ENCODE data around the gene TAF4. TPM values are rescaled to one million over a fixed set of nuclear protein-coding genes. Genes with fewer than 3 reads are reported as not detected.
A peak's percentile ranks its signal among the peaks of the same experiment; 100 is the strongest.

Gene TAF4
- total RNA-seq, 2 donors from 2014 or later, result 10.4 to 11.0 TPM

DNA sequence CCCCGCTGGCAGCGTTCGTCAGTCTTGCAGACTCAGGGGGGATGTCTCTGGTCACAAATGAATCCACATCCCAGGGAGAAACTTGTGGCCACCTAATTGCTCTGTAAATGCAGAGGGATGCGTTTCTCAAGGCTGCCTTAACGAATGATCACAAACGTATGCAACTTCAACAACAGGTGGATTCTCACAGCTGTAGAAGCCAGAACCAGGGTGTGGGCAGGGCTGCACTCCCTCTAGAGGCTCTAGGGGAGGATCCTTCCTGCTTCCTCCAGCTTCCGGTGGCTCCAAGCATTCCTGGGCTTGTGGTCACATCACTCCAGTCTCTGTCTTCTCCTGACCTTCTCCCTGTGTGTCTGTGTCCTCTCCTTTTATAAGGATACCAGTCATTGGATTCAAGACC is 3.3 kb upstream of the TAF4 start:
- DNase-seq (ENCODE audit: low spot score) (no peak), ATAC-seq (ENCODE audit: insufficient number of reproducible peaks, low FRiP score, low read depth) (no peak)
- Histone ChIP-seq H3K9me3 (no peaks in the 10 kb centered on the region), H3K36me3 (no peaks in the 10 kb centered on the region), H3K4me3 (no peak overlapping the region), H3K27ac (no peak overlapping the region), H3K4me1 (ENCODE audit: control insufficient read depth in 1 of 2, low read depth in 2 of 2) (peaks cover 8 to 16% of the 10 kb centered on the region in 2 donors), H3K27me3 (replicated peaks; ENCODE audit: insufficient read depth) (no peaks in the 10 kb centered on the region)
- TF ChIP-seq, protein P1, sequence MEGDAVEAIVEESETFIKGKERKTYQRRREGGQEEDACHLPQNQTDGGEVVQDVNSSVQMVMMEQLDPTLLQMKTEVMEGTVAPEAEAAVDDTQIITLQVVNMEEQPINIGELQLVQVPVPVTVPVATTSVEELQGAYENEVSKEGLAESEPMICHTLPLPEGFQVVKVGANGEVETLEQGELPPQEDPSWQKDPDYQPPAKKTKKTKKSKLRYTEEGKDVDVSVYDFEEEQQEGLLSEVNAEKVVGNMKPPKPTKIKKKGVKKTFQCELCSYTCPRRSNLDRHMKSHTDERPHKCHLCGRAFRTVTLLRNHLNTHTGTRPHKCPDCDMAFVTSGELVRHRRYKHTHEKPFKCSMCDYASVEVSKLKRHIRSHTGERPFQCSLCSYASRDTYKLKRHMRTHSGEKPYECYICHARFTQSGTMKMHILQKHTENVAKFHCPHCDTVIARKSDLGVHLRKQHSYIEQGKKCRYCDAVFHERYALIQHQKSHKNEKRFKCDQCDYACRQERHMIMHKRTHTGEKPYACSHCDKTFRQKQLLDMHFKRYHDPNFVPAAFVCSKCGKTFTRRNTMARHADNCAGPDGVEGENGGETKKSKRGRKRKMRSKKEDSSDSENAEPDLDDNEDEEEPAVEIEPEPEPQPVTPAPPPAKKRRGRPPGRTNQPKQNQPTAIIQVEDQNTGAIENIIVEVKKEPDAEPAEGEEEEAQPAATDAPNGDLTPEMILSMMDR (IDR thresholded peaks at IDR 0.05), result no peak

DNA sequence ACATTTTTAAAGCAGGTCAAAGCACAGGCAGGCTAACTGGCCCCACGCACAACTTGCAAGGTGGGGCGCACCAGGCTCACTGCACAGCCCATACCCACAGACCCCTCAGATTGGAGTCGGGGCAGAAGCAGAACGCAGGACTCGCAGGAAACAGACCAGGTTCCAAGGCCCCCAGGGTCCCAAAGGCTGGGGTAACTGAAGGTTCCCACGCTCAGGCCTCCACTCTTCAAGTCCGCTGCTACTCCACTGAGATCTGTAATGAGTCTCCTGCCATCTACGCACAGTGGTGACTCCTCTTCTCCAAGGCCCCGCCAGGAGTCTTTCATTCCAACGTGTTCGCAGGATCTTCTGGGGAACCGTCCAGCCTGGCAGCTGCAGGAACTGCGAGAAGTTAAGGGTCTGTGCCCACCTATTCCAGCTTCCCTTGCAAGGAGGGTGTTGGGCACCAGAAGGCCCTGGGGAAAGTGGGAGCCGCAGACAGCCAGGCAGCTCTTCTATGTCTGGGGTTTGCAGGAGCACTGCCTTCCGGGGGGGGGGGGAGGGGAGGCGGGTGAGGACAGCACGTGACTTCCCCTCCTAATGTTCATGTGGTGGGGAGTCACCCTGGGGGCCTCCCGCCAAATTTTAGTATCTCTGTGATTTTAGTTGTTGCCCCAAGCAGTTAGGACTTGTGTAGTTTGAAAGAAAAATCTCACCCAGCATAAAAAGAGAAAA is 2.0 kb upstream of the TAF4 start:
- Histone ChIP-seq H3K4me1 (ENCODE audit: control insufficient read depth in 1 of 2, low read depth in 2 of 2) (peaks cover 21 to 29% of the 10 kb centered on the region in 2 donors), H3K9me3 (no peaks in the 10 kb centered on the region), H3K27me3 (replicated peaks; ENCODE audit: insufficient read depth) (no peaks in the 10 kb centered on the region), H3K4me3 (peak overlapping the region; percentile 81), H3K36me3 (no peaks in the 10 kb centered on the region), H3K27ac (peak overlapping the region; percentile 83 to 91)
- TF ChIP-seq, protein P1 (IDR thresholded peaks at IDR 0.05), result no peak
- DNase-seq (ENCODE audit: low spot score) (no peak), ATAC-seq (ENCODE audit: insufficient number of reproducible peaks, low FRiP score, low read depth) (no peak)

DNA sequence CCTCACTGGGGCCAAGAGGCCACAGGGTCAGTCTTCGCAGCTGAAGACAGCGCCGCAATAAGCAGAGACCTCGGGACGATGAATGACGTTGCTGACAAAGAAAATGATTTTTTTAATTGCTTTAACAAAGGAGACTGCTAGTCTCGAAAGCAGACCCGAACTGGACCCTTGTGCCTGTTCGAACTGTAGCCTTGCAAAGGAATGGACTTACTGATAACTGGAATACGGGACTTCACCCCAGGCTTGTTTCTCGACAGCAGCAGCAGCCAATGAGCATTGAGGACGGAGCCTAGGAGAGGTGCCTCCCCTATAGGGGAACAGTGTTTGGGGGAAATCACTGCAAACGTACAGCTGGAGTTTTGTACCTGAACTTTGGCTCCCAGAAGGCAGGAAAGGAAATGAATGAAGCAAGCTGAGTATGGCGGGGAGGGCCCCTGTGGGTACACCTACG is 1.3 kb upstream of the TAF4 start:
- TF ChIP-seq, protein P1 (IDR thresholded peaks at IDR 0.05), result no peak
- H3K4me3 ChIP-seq, result peak overlapping the region; percentile 81
- H3K9me3 ChIP-seq, result no peaks in the 10 kb centered on the region
- DNase-seq (ENCODE audit: low spot score) (no peak), ATAC-seq (ENCODE audit: insufficient number of reproducible peaks, low FRiP score, low read depth) (no peak)
- no peaks in the 10 kb centered on the region for H3K36me3 ChIP-seq
- H3K27ac ChIP-seq, result peak overlapping the region; percentile 83 to 91
- H3K27me3 ChIP-seq (replicated peaks; ENCODE audit: insufficient read depth), result no peaks in the 10 kb centered on the region
- H3K4me1 ChIP-seq (ENCODE audit: control insufficient read depth in 1 of 2, low read depth in 2 of 2), result peaks cover 21 to 36% of the 10 kb centered on the region in 2 donors

DNA sequence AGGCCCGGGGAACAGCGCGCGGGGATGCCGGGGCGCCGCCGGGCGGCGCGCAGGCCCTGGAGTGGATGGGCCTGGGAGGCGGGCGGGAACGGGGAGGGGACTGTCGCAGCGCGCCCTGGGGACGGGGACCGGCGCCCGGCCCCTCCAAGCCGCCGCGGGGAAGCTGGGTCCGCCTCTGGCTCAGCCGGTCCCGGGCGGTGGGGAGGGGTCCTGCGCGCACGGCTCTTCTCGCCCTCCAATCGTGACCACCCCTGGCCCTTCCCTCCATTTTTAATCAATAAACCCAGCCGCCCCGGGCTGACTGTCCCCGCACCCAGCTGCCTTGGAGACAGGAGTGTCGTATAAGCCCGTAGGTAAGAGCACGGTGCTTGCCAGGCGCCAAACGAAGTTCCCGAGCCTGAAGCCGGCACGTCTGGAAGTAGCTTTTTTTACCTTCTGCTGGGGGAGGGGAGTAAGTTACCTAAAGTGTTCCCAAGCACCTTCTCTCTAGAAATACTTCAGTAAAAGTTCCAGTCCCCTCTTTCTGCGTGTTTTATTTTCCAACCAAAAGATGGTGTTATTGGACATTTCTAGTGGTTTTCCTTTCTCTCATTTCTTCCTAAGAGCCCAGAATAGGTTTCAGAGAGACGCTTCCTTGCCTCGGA is 780 bp upstream of the TAF4 start:
- Histone ChIP-seq H3K27me3 (replicated peaks; ENCODE audit: insufficient read depth) (no peaks in the 10 kb centered on the region), H3K36me3 (no peaks in the 10 kb centered on the region), H3K4me3 (peak overlapping the region; percentile 81), H3K9me3 (no peaks in the 10 kb centered on the region), H3K27ac (peak overlapping the region; percentile 83 to 91), H3K4me1 (ENCODE audit: control insufficient read depth in 1 of 2, low read depth in 2 of 2) (peaks cover 21 to 36% of the 10 kb centered on the region in 2 donors)
- TF ChIP-seq, protein P1 (IDR thresholded peaks at IDR 0.05), result no peak
- DNase-seq (ENCODE audit: low spot score), result no peak
- ATAC-seq (ENCODE audit: insufficient number of reproducible peaks, low FRiP score, low read depth), result no peak
